CD1c-positive myeloid dendritic cell (primary cell): ENCODE data around the gene WDR70.
"Not testable (repeated sequence)": the region's sequence is repeated elsewhere in the genome, so short reads cannot be mapped to it uniquely, and the experiment has no call there.

ENCODE experiments used
- DNase-seq: peaks from one replicate; pipeline ENCODE4 v3.0.0-alpha.2; 2016; ENCODE audit errors: extremely low spot score

WDR70 gene

GRCh38 chr5:37570597-37570996, 191.5 kb downstream of the WDR70 start:
- DNase-seq = no peak

- no peak for DNase-seq
Measured at GRCh38 chr5:37571985-37572384, 192.9 kb downstream of the WDR70 start.

GRCh38 chr5:37575541-37576489, 196.7 kb downstream of the WDR70 start:
- DNase-seq = no peak

GRCh38 chr5:37576552-37576951, 197.4 kb downstream of the WDR70 start:
- no peak for DNase-seq

- DNase-seq = no peak
Measured at GRCh38 chr5:37578176-37578575, 199.1 kb downstream of the WDR70 start.

- no peak for DNase-seq
Measured at GRCh38 chr5:37580106-37580505, 201.0 kb downstream of the WDR70 start.

- DNase-seq = no peak
Measured at GRCh38 chr5:37582202-37582601, 203.1 kb downstream of the WDR70 start.

- not testable (repeated sequence) for DNase-seq
Measured at GRCh38 chr5:37593292-37593691, 214.2 kb downstream of the WDR70 start.

GRCh38 chr5:37594864-37595263, 215.7 kb downstream of the WDR70 start:
- not testable (repeated sequence) for DNase-seq

- DNase-seq = no peak
Measured at GRCh38 chr5:37598733-37599132, 219.6 kb downstream of the WDR70 start.

- DNase-seq = no peak
Measured at GRCh38 chr5:37601163-37601562, 222.0 kb downstream of the WDR70 start.

GRCh38 chr5:37603072-37603471, 224.0 kb downstream of the WDR70 start:
- no peak for DNase-seq

- DNase-seq = no peak
Measured at GRCh38 chr5:37604290-37604689, 225.2 kb downstream of the WDR70 start.

GRCh38 chr5:37606148-37606547, 227.0 kb downstream of the WDR70 start:
- DNase-seq = no peak

GRCh38 chr5:37606632-37607248, 227.6 kb downstream of the WDR70 start:
- DNase-seq = no peak

- no peak for DNase-seq
Measured at GRCh38 chr5:37615184-37615583, 236.1 kb downstream of the WDR70 start.

GRCh38 chr5:37619353-37619752, 240.2 kb downstream of the WDR70 start:
- DNase-seq = no peak

GRCh38 chr5:37622354-37622753, 243.2 kb downstream of the WDR70 start:
- DNase-seq = not testable (repeated sequence)

- no peak for DNase-seq
Measured at GRCh38 chr5:37626266-37626665, 247.1 kb downstream of the WDR70 start.

- no peak for DNase-seq
Measured at GRCh38 chr5:37628876-37629275, 249.8 kb downstream of the WDR70 start.

- DNase-seq = no peak
Measured at GRCh38 chr5:37631939-37632338, 252.8 kb downstream of the WDR70 start.

GRCh38 chr5:37637165-37637845, 258.2 kb downstream of the WDR70 start:
- no peak for DNase-seq

GRCh38 chr5:37638897-37639296, 259.8 kb downstream of the WDR70 start:
- no peak for DNase-seq
